Measurements from ENCODE around the gene ST3GAL4. TPM values are rescaled to one million over a fixed set of nuclear protein-coding genes. Genes with fewer than 3 reads are reported as not detected.

Gene ST3GAL4
- total and polyA plus RNA-seq, 2 of the 8 experiments (the other 6 are each of a cell fraction or from before 2014, with no cell fraction given): 15.6 to 20.0 TPM

DNA sequence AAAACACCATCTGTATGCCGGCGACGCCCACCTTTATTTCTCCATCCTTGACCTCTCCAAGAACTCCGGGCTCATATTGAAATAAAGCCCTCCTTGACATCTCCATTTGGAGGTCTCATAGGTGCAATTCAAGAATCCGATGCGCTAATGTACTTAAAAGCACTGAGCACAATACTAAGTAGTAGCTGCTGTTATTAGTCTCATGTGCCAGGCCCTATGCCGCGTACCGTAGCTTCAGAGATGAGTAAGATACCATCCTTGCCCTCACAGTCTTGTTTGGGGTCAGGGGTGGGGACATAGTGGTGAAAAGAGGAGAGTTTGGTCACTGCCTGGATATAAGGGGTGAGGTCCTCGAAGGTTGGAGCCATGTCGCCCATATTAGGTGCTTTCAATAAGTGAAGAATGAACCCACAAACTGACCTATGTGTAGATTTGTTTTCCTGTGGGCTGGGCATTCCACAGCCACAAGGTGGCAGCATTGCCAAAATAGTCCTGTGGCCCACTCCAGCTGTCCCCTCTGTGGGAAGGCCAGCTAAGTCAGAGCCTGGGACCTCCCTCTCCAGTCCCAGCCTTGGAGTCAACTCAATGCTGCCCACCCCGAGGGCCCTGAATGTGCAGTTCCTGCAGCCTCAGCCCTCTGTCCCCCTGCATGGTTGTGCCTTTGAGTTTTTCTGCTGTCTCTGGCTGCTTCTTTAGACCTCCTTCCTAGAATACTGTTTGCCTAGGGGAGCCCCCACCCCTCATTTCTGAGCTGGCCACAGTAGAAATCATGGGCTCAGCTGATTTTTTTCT, 45.1 kb upstream of the ST3GAL4 start:
- no peak overlapping the region for H2AFZ ChIP-seq (ENCODE audit: low read length)
- WGBS, 2 experiments (ENCODE audit: extremely low coverage in 1 of 2, insufficient coverage in 1 of 2, insufficient read length in 1 of 2, insufficient replicate concordance in 2 of 2, low coverage in 1 of 2, low lambda C conversion rate in 2 of 2, missing lambda C conversion rate in 1 of 2): 80% methylated on average over 12 of the region's 12 CpGs; no CpG with 5 or more reads in 1 of the 2 experiments
- ChIA-PET CTCF (ENCODE audit: partially characterized antibody) (interaction anchor here (0.6 to 4.8 kb wide), 52 partner anchors 9 to 328 kb away, joined by 3 to 31 read pairs (median 4); partner anchors contain the start of gene ST3GAL4), POLR2A (ENCODE audit: partially characterized antibody) (interaction anchor here (0.8 to 1.4 kb wide), 5 partner anchors 16 to 105 kb away, joined by 3 to 5 read pairs (median 3); no protein-coding TSS in a partner anchor)
- peaks cover 0 to 4% (median 2%) of the 10 kb centered on the region in 4 experiments; a peak in 2 of 8 replicates for H3K36me3 ChIP-seq (ENCODE audit: control insufficient read depth in 2 of 4, insufficient read depth in 4 of 4, low read length in 3 of 4)
- H2BK15ac ChIP-seq (ENCODE audit: low read length): no peak overlapping the region
- no peak overlapping the region for H2BK5ac ChIP-seq (ENCODE audit: low read depth, low read length)
- H4K5ac ChIP-seq (ENCODE audit: insufficient read length, low read depth, low read length): no peak overlapping the region
- no peak overlapping the region for H2BK12ac ChIP-seq (ENCODE audit: low read depth, low read length)
- no peak overlapping the region for H3K23ac ChIP-seq (ENCODE audit: insufficient read length)
- FAIRE-seq (no peak), DNase-seq (ENCODE audit: low read depth in 1 of 2, low spot score in 2 of 2) (peak; percentile 47 to 82)
- no peak overlapping the region for H2BK20ac ChIP-seq (ENCODE audit: low read length)
- no peak overlapping the region for H3K18ac ChIP-seq (ENCODE audit: extremely low read depth, low read length)
- no peak overlapping the region for H4K8ac ChIP-seq (ENCODE audit: extremely low read depth, insufficient read depth, low read length)
- H4K20me1 ChIP-seq (replicated peaks in 1 of 2; ENCODE audit: control insufficient read depth in 1 of 2, insufficient read depth in 2 of 2, low read length in 2 of 2): peaks cover 0 to 1% of the 10 kb centered on the region in 2 experiments
- no peak overlapping the region for H3K27ac ChIP-seq (ENCODE audit: low read depth, low read length)
- no peak overlapping the region for H3K4me3 ChIP-seq (ENCODE audit: extremely low read depth in 1 of 4, insufficient read depth in 2 of 4, low read depth in 3 of 4, low read length in 4 of 4)
- no peaks in the 10 kb centered on the region for H3K27me3 ChIP-seq (replicated peaks in 1 of 4; ENCODE audit: control insufficient read depth in 3 of 4, extremely low read depth in 1 of 4, insufficient read depth in 3 of 4, low read length in 3 of 4)
- no peaks in the 10 kb centered on the region for H3K9me3 ChIP-seq (ENCODE audit: insufficient read depth in 2 of 2, low read depth in 1 of 2, low read length in 1 of 2)
- H2BK120ac ChIP-seq (replicated peaks; ENCODE audit: low read depth, low read length): no peak overlapping the region
- H4K91ac ChIP-seq (replicated peaks; ENCODE audit: insufficient read length, low read length): no peak overlapping the region
- no peak overlapping the region for H3K4ac ChIP-seq (replicated peaks; ENCODE audit: insufficient read length, low read depth, low read length)
- no peaks in the 10 kb centered on the region for H3K23me2 ChIP-seq (ENCODE audit: low read depth, low read length)
- H3K4me1 ChIP-seq (replicated peaks in 1 of 4; ENCODE audit: control insufficient read depth in 3 of 4, insufficient read depth in 4 of 4, low read length in 3 of 4): no peaks in the 10 kb centered on the region
- H3K56ac ChIP-seq (replicated peaks; ENCODE audit: insufficient read length, low read depth, low read length): no peak overlapping the region
- no peak overlapping the region for H3K14ac ChIP-seq (ENCODE audit: insufficient read length)
- H3K79me2 ChIP-seq (ENCODE audit: control insufficient read depth in 1 of 2, insufficient read depth in 2 of 2, low read length in 2 of 2): no peaks in the 10 kb centered on the region
- H2AK5ac ChIP-seq (ENCODE audit: low read depth, low read length): no peak overlapping the region
- no peak overlapping the region for H3K4me2 ChIP-seq (ENCODE audit: insufficient read depth in 1 of 2, low read depth in 2 of 2, low read length in 2 of 2)
- H3K79me1 ChIP-seq (ENCODE audit: low read depth, low read length): peaks cover 2% of the 10 kb centered on the region; the same call in 1 of the 2 replicates
- no peak overlapping the region for H3K9ac ChIP-seq (replicated peaks in 1 of 4; ENCODE audit: extremely low read depth in 1 of 4, low read depth in 3 of 4, low read length in 3 of 4)
- TF ChIP-seq MAFK (IDR thresholded peaks at IDR 0.05; ENCODE audit: low read depth, low read length): no peak
- TF ChIP-seq CEBPB (IDR thresholded peaks at IDR 0.05; ENCODE audit: low read depth, low read length): no peak
- no peak for TF ChIP-seq SIRT6 (IDR thresholded peaks at IDR 0.05; ENCODE audit: low read length)
- no peak for TF ChIP-seq PHF8 (conservative IDR thresholded peaks at IDR 0.05; ENCODE audit: low read depth, low read length)
- TF ChIP-seq CTBP2 (IDR thresholded peaks at IDR 0.05; ENCODE audit: borderline replicate concordance, insufficient read depth, insufficient read length, low read length): no peak
- no peak for TF ChIP-seq FOSL1 (IDR thresholded peaks at IDR 0.05; ENCODE audit: insufficient read depth, low read depth, low read length)
- 0 out of 2 replicates have a peak, but pooled peaks have one; percentile 42 for TF ChIP-seq TCF12 (IDR thresholded peaks at IDR 0.05; ENCODE audit: low read depth, low read length)
- no peak for TF ChIP-seq BRCA1 (IDR thresholded peaks at IDR 0.05; ENCODE audit: low read depth, low read length)
- TF ChIP-seq, protein P1, sequence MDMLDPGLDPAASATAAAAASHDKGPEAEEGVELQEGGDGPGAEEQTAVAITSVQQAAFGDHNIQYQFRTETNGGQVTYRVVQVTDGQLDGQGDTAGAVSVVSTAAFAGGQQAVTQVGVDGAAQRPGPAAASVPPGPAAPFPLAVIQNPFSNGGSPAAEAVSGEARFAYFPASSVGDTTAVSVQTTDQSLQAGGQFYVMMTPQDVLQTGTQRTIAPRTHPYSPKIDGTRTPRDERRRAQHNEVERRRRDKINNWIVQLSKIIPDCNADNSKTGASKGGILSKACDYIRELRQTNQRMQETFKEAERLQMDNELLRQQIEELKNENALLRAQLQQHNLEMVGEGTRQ (IDR thresholded peaks at IDR 0.05; ENCODE audit: low read length): no peak
- no peak for TF ChIP-seq EZH2 (IDR thresholded peaks at IDR 0.05; ENCODE audit: low read depth, low read length, severe bottlenecking)
